NCI-H1436 (cell line): ENCODE results near the gene RSBN1L.
"Not testable (repeated sequence)": the region's sequence is repeated elsewhere in the genome, so short reads cannot be mapped to it uniquely, and the experiment has no call there.

Experiments used
- DNase-seq: peaks from one replicate; lab custom pipeline; 2025; lab: John Stamatoyannopoulos, UW

Gene RSBN1L

GRCh38 chr7:77770316-77770715 lies 74.1 kb downstream of the RSBN1L start:
- DNase-seq, result no peak

GRCh38 chr7:77771901-77772300 lies 75.6 kb downstream of the RSBN1L start:
- DNase-seq, result no peak

GRCh38 chr7:77778535-77778934 lies 82.3 kb downstream of the RSBN1L start:
- no peak for DNase-seq

- no peak for DNase-seq
Observed at GRCh38 chr7:77782383-77782782, 86.1 kb downstream of the RSBN1L start.

GRCh38 chr7:77783111-77783510 lies 86.9 kb downstream of the RSBN1L start:
- no peak for DNase-seq

GRCh38 chr7:77783545-77783944 lies 87.3 kb downstream of the RSBN1L start:
- DNase-seq, result no peak

GRCh38 chr7:77784426-77784825 lies 88.2 kb downstream of the RSBN1L start:
- DNase-seq, result not testable (repeated sequence)

- DNase-seq, result no peak
Observed at GRCh38 chr7:77786018-77786417, 89.8 kb downstream of the RSBN1L start.

GRCh38 chr7:77786741-77787140 lies 90.5 kb downstream of the RSBN1L start:
- no peak for DNase-seq

- DNase-seq, result no peak
Observed at GRCh38 chr7:77788327-77788902, 92.2 kb downstream of the RSBN1L start.

- DNase-seq, result peak; percentile 44
Observed at GRCh38 chr7:77791336-77791735, 95.1 kb downstream of the RSBN1L start.

- no peak for DNase-seq
Observed at GRCh38 chr7:77791956-77792355, 95.7 kb downstream of the RSBN1L start.

- no peak for DNase-seq
Observed at GRCh38 chr7:77794000-77794399, 97.7 kb downstream of the RSBN1L start.

- DNase-seq, result no peak
Observed at GRCh38 chr7:77796109-77796508, 99.8 kb downstream of the RSBN1L start.

GRCh38 chr7:77796960-77797359 lies 100.7 kb downstream of the RSBN1L start:
- DNase-seq, result no peak

GRCh38 chr7:77797734-77798393 lies 101.6 kb downstream of the RSBN1L start:
- no peak for DNase-seq

GRCh38 chr7:77798394-77799077 lies 102.3 kb downstream of the RSBN1L start, which contains the start of the genes PHTF2 and TMEM60:
PHTF2 (plus strand) TSS chr7:77798773.
TMEM60 (minus strand) TSS chr7:77798434; CDS start chr7:77794373, 4,061 bp downstream.
- DNase-seq, result peak; percentile 99

GRCh38 chr7:77799078-77799964 lies 103.1 kb downstream of the RSBN1L start:
- no peak for DNase-seq

GRCh38 chr7:77800158-77800557 lies 103.9 kb downstream of the RSBN1L start:
- no peak for DNase-seq

GRCh38 chr7:77800730-77801129 lies 104.5 kb downstream of the RSBN1L start:
- no peak for DNase-seq

- no peak for DNase-seq
Observed at GRCh38 chr7:77802557-77803405, 106.5 kb downstream of the RSBN1L start.
